Ovary (tissue), 9 donors: Measurements from ENCODE around the gene ST6GALNAC6. TPM values are rescaled to one million over a fixed set of nuclear protein-coding genes. Genes with fewer than 3 reads are reported as not detected.

Experiments
- DNase-seq, 5 donors: peaks; one replicate each; pipeline ENCODE4 v3.0.0-alpha.2; 2019 to 2020
- H3K27ac ChIP-seq, 2 donors: fragments of 200-600 bp; one replicate each; pipeline versions ENCODE4 v1.5.1 to v1.8.0; 2019 to 2022
- H3K27me3 ChIP-seq: fragments of 200-600 bp; one replicate; pipeline ENCODE4 v1.8.0; 2022
- H3K36me3 ChIP-seq: fragments of 200-600 bp; sonication (generic); one replicate; pipeline ENCODE4 v1.5.1; 2019
- H3K4me1 ChIP-seq: one replicate; pipeline ENCODE4 v1.8.1; 2013; ENCODE audit warnings: mild to moderate bottlenecking, moderate library complexity; ENCODE audit not compliant: insufficient read depth
- H3K4me3 ChIP-seq: fragments of 200-600 bp; sonication (generic); one replicate; pipeline ENCODE4 v1.5.1; 2017
- H3K9me3 ChIP-seq, 2 donors: fragments of 200-600 bp in 1 of 2; sonication (generic) in 1 of 2; one replicate each; pipeline versions ENCODE4 v1.5.1 to v1.8.1; 2013 to 2019; ENCODE audit warnings: mild to moderate bottlenecking in 1 of 2, moderate library complexity in 1 of 2
- CTCF ChIP-seq, 3 donors: fragments of 450-650 bp in 2 of 3; fragments of 200-600 bp in 1 of 3; IDR thresholded peaks; one replicate each; pipeline versions ENCODE4 v1.5.1 to v1.8.0; 2016 to 2022; ENCODE audit warnings: antibody characterized with exemption in 3 of 3, mild to moderate bottlenecking in 1 of 3
- EP300 ChIP-seq: sonication (generic); formaldehyde crosslinking; IDR thresholded peaks from one replicate; pipeline ENCODE4 v1.6.1; 2017; ENCODE audit warnings: antibody characterized with exemption
- POLR2A ChIP-seq: fragments of 450-650 bp; IDR thresholded peaks from one replicate; pipeline ENCODE4 v1.6.1; 2017; ENCODE audit warnings: antibody characterized with exemption, mild to moderate bottlenecking, moderate library complexity
- WGBS, 3 donors: extraction: QIAGEN DNeasy Blood & Tissue Kit in 1 of 3; methylation state at CpG; one replicate each; pipeline versions ENCODE4 v1.1.5 to v1.1.7; 2013 to 2017; 5-methylcytosine and 5-hydroxymethylcytosine counted together
- intact Hi-C, 4 donors: fragments of 100-400 bp; cut with DNase I; formaldehyde crosslinking; loops; one replicate each; pipeline versions ENCODE4 v1.11.0 to v1.15.1; 2022 to 2023
- polyA plus RNA-seq, 2 donors: library from polyadenylated mRNA; stranded (reverse); fragments of 200-250 nt in 1 of 2; fragments of 350-450 nt in 1 of 2; fragmentation: Illumina TruSeq in 1 of 2; extraction: RNeasy Lipid Tissue Mini Kit (QIAGEN cat#74804) in 1 of 2; gene quantifications; one replicate each; pipeline ENCODE4 v1.2.3, GENCODE V29; 2013 to 2014
- total RNA-seq, 7 donors: library from RNA; depleted of rRNA in 2 of 7; stranded (reverse); fragments of >200 nt in 2 of 7; fragmentation: NEBNext Ultra II Directional in 3 of 7; extraction: Animal tissue kit (Norgen Biotek cat#: 25700) in 3 of 7; gene quantifications; one replicate each; pipeline versions ENCODE4 v1.1.0 to v1.2.4, GENCODE V29; 2016 to 2023
- donor health status: DM: no; HTN: no; CAD: no; lungs with moderate emphysema.
- donor health status: DM: no; HTN: no; CAD: no.
- donor health status: Bipolar disorder and iron deficiency.
- donor health status: DM: yes; HTN: yes; CAD: no.
- donor health status: DM: no; HTN: no; CAD: no.
- donor health status: DM: yes; HTN: yes; CAD: no.

Gene ST6GALNAC6
- total and polyA plus RNA-seq, 9 donors = 52.5 to 145 (median 111) TPM

GRCh38 chr9:127921557-127922120 is 22.2 kb upstream of the ST6GALNAC6 start:
- H3K36me3 ChIP-seq = no peaks in the 10 kb centered on the region
- H3K9me3 ChIP-seq = no peaks in the 10 kb centered on the region
- H3K4me3 ChIP-seq = no peak overlapping the region
- H3K4me1 ChIP-seq = peaks cover 2% of the 10 kb centered on the region
- H3K27ac ChIP-seq = no peak overlapping the region
- intact Hi-C loops = loop anchor here (2.0 to 10.0 kb wide), 8 partner anchors 129 to 417 kb away; partner anchors contain the start of gene TOR2A (in 3 of the 4)
- H3K27me3 ChIP-seq = no peaks in the 10 kb centered on the region
- peak; percentile 21 for TF ChIP-seq POLR2A
- no peak for TF ChIP-seq EP300
- peak; percentile 90 to 97 (median 96) for TF ChIP-seq CTCF (IDR thresholded peaks at IDR 0.05)
- WGBS, 3 donors = 10 to 15% (median 11%) methylated on average over 44 to 45 of the region's 45 CpGs
- DNase-seq = peak; percentile 61 to 86 (median 80)

- Histone ChIP-seq H3K36me3 (no peaks in the 10 kb centered on the region), H3K9me3 (no peaks in the 10 kb centered on the region), H3K4me1 (peaks cover 5% of the 10 kb centered on the region), H3K27ac (no peak overlapping the region), H3K27me3 (no peaks in the 10 kb centered on the region), H3K4me3 (no peak overlapping the region)
- WGBS, 3 donors = 83 to 87% (median 83%) methylated on average over 7 of the region's 7 CpGs
- intact Hi-C loops = loop anchor here (2.0 to 10.0 kb wide), 7 partner anchors 128 to 416 kb away; partner anchors contain the start of gene TOR2A (in 3 of the 4)
- no peak for TF ChIP-seq CTCF (IDR thresholded peaks at IDR 0.05)
- TF ChIP-seq POLR2A = no peak
- no peak for TF ChIP-seq EP300
- DNase-seq = no peak
Observed at GRCh38 chr9:127920794-127921193, 21.4 kb upstream of the ST6GALNAC6 start.

- no peak overlapping the region for H3K27ac ChIP-seq
- H3K4me3 ChIP-seq = no peak overlapping the region
- WGBS, 3 donors = 23 to 38% (median 31%) methylated on average over 8 of the region's 8 CpGs
- DNase-seq = peak; percentile 73 to 87 (median 77)
- no peaks in the 10 kb centered on the region for H3K36me3 ChIP-seq
- intact Hi-C loops = loop anchor here in 1 of 4 donors (5.0 kb wide), 1 partner anchor 132 kb away; the partner anchor contains the start of gene CDK9
- no peaks in the 10 kb centered on the region for H3K27me3 ChIP-seq
- peaks cover 6% of the 10 kb centered on the region for H3K4me1 ChIP-seq
- TF ChIP-seq CTCF (IDR thresholded peaks at IDR 0.05) (no peak), POLR2A (no peak), EP300 (peak; percentile 66)
- no peaks in the 10 kb centered on the region for H3K9me3 ChIP-seq
Observed at GRCh38 chr9:127919253-127919815, 19.9 kb upstream of the ST6GALNAC6 start.

- peak in 2 of 5 donors; percentile 63 to 75 for DNase-seq
- Histone ChIP-seq H3K4me1 (peaks cover 6% of the 10 kb centered on the region), H3K4me3 (no peak overlapping the region), H3K36me3 (no peaks in the 10 kb centered on the region), H3K27me3 (no peaks in the 10 kb centered on the region), H3K27ac (no peak overlapping the region), H3K9me3 (no peaks in the 10 kb centered on the region)
- 90 to 93% (median 91%) methylated on average over 8 of the region's 8 CpGs for WGBS, 3 donors
- intact Hi-C loops = loop anchor here in 1 of 4 donors (5.0 kb wide), 1 partner anchor 131 kb away; the partner anchor contains the start of gene CDK9
- TF ChIP-seq CTCF (IDR thresholded peaks at IDR 0.05) (no peak), EP300 (no peak), POLR2A (no peak)
Observed at GRCh38 chr9:127918183-127919107, 19.0 kb upstream of the ST6GALNAC6 start.
